Hepatocyte (in vitro differentiated cells): Measurements from ENCODE around the gene SMOC1.

ENCODE experiments used
- EZH2 ChIP-seq: fragments of 200-600 bp; sonication (generic); IDR thresholded peaks from 2 replicates; pipeline ENCODE4 v1.6.1; 2016; ENCODE audit warnings: antibody characterized with exemption, mild to moderate bottlenecking, borderline replicate concordance
- EZH2phosphoT487 ChIP-seq: fragments of 200-600 bp; sonication (generic); IDR thresholded peaks from one replicate; pipeline ENCODE4 v1.6.1; 2018; ENCODE audit warnings: antibody characterized with exemption, mild to moderate bottlenecking, low read depth, moderate library complexity; ENCODE audit not compliant: unreplicated experiment, severe bottlenecking
- TF ChIP-seq, protein P1 (sequence below): fragments of 200-600 bp; sonication (generic); IDR thresholded peaks from 2 replicates; pipeline ENCODE4 v1.5.1; 2016; ENCODE audit warnings: antibody characterized with exemption, mild to moderate bottlenecking; ENCODE audit not compliant: poor library complexity

- TF ChIP-seq EZH2phosphoT487 (no peak), EZH2 (no peak)
- TF ChIP-seq, protein P1, sequence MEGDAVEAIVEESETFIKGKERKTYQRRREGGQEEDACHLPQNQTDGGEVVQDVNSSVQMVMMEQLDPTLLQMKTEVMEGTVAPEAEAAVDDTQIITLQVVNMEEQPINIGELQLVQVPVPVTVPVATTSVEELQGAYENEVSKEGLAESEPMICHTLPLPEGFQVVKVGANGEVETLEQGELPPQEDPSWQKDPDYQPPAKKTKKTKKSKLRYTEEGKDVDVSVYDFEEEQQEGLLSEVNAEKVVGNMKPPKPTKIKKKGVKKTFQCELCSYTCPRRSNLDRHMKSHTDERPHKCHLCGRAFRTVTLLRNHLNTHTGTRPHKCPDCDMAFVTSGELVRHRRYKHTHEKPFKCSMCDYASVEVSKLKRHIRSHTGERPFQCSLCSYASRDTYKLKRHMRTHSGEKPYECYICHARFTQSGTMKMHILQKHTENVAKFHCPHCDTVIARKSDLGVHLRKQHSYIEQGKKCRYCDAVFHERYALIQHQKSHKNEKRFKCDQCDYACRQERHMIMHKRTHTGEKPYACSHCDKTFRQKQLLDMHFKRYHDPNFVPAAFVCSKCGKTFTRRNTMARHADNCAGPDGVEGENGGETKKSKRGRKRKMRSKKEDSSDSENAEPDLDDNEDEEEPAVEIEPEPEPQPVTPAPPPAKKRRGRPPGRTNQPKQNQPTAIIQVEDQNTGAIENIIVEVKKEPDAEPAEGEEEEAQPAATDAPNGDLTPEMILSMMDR: no peak
Measured at GRCh38 chr14:69854598-69854997, 24.6 kb upstream of the SMOC1 start.
